Measurements from ENCODE around the gene DLST.
A peak's percentile ranks its signal among the peaks of the same experiment; 100 is the strongest.

DLST gene

DNA sequence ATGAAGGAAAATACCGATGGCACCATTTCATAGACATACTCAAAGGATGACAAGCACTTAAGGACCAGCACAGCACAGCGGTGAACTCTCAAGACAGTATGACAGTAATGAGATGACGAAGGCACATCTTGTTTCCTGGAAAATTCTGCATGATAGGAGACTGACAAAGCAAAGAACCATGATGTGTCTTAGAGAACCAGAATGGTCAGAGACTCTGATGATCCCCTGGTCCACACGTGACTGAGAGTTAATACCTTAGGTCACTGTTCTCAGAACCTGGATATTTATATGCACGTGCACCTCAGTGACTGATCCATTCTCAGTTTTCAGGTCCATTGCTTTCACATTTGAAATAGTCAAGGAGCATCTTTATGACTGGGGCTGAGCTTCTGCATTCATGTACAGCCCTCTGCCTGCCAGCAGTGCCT lies 41.1 kb upstream of the DLST start:
- no peak for DNase-seq (ENCODE audit: low read depth in 1 of 2, low spot score in 1 of 2)
- no peaks in the 10 kb centered on the region for H3K27me3 ChIP-seq (ENCODE audit: insufficient read depth, poor library complexity, severe bottlenecking)
- TF ChIP-seq CTCF (IDR thresholded peaks at IDR 0.05; ENCODE audit: insufficient read depth, low read length) (no peak), GABPA (IDR thresholded peaks at IDR 0.05; ENCODE audit: low read depth) (no peak), SPI1 (IDR thresholded peaks at IDR 0.05; ENCODE audit: borderline replicate concordance, low read depth) (no peak), POLR2AphosphoS5 (IDR thresholded peaks at IDR 0.05; ENCODE audit: low read depth) (no peak)
- TF ChIP-seq, protein P1, sequence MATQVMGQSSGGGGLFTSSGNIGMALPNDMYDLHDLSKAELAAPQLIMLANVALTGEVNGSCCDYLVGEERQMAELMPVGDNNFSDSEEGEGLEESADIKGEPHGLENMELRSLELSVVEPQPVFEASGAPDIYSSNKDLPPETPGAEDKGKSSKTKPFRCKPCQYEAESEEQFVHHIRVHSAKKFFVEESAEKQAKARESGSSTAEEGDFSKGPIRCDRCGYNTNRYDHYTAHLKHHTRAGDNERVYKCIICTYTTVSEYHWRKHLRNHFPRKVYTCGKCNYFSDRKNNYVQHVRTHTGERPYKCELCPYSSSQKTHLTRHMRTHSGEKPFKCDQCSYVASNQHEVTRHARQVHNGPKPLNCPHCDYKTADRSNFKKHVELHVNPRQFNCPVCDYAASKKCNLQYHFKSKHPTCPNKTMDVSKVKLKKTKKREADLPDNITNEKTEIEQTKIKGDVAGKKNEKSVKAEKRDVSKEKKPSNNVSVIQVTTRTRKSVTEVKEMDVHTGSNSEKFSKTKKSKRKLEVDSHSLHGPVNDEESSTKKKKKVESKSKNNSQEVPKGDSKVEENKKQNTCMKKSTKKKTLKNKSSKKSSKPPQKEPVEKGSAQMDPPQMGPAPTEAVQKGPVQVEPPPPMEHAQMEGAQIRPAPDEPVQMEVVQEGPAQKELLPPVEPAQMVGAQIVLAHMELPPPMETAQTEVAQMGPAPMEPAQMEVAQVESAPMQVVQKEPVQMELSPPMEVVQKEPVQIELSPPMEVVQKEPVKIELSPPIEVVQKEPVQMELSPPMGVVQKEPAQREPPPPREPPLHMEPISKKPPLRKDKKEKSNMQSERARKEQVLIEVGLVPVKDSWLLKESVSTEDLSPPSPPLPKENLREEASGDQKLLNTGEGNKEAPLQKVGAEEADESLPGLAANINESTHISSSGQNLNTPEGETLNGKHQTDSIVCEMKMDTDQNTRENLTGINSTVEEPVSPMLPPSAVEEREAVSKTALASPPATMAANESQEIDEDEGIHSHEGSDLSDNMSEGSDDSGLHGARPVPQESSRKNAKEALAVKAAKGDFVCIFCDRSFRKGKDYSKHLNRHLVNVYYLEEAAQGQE (IDR thresholded peaks at IDR 0.05; ENCODE audit: insufficient replicate concordance, low read depth) = no peak
- H3K27ac ChIP-seq (replicated peaks) = no peak overlapping the region
- H3K4me3 ChIP-seq (replicated peaks; ENCODE audit: insufficient read depth, low read length) = no peak overlapping the region

DNA sequence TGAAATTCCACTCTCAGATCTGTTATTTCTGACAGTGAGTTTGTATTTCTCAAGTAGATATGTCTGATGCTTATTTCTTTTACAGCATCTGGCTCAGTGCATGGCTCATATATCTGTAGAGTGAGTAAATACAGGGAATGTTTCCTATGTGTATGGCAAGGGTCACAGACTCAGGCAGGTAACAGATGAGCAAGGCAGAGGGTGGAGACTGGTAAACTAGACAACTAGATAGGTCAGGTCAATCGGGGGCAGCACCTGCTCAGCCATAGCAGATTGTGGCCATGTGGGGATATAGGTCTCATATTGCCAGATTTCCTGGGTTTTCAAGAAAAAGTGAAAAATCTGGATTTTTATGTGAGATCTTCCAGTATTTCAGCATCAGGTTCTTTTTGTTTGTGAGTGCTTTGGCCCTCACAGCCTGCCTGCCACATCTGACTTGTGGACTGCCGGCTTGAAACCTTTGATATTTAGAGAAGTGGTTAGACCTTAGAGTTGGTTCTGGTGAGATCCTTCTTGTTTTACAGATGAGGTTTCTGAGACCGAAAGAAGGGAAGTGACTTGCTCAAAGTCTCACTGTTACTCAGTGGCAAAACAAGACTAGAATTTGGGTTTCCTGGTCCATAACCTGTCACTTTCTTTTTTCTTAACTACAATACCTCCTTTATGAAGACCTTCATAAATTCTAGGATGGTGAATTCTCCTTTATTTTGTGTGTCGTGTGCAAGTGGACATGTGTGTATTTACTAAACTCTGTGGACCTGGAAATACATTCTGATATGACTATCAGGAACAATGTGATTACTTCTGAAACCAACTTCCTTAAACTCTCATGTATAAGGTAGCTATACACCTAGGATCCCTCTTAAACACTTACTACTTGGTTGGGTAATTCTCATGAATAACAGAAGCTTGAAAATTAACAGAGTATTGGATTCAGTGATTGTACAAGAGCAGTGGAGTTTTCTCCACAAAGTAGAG lies 40.2 kb upstream of the DLST start:
- DNase-seq (ENCODE audit: low read depth in 1 of 2, low spot score in 1 of 2) = peak in 1 of 2 experiments; percentile 54
- no peaks in the 10 kb centered on the region for H3K27me3 ChIP-seq (ENCODE audit: insufficient read depth, poor library complexity, severe bottlenecking)
- H3K4me3 ChIP-seq (replicated peaks; ENCODE audit: insufficient read depth, low read length) = no peak overlapping the region
- peak overlapping the region; percentile 39; the same call in 1 of the 2 replicates for H3K27ac ChIP-seq (replicated peaks)
- TF ChIP-seq POLR2AphosphoS5 (IDR thresholded peaks at IDR 0.05; ENCODE audit: low read depth) (no peak), SPI1 (IDR thresholded peaks at IDR 0.05; ENCODE audit: borderline replicate concordance, low read depth) (peak; percentile 85), GABPA (IDR thresholded peaks at IDR 0.05; ENCODE audit: low read depth) (no peak)

GRCh38 chr14:74843653-74844052 lies 38.1 kb upstream of the DLST start:
- Histone ChIP-seq H3K4me3 (replicated peaks; ENCODE audit: insufficient read depth, low read length) (no peak overlapping the region), H3K27me3 (ENCODE audit: insufficient read depth, poor library complexity, severe bottlenecking) (no peaks in the 10 kb centered on the region), H3K27ac (replicated peaks) (no peak overlapping the region)
- TF ChIP-seq POLR2AphosphoS5 (IDR thresholded peaks at IDR 0.05; ENCODE audit: low read depth) (no peak), SPI1 (IDR thresholded peaks at IDR 0.05; ENCODE audit: borderline replicate concordance, low read depth) (no peak), CTCF (IDR thresholded peaks at IDR 0.05; ENCODE audit: insufficient read depth, low read length) (no peak), GABPA (IDR thresholded peaks at IDR 0.05; ENCODE audit: low read depth) (no peak)
- TF ChIP-seq, protein P1 (IDR thresholded peaks at IDR 0.05; ENCODE audit: insufficient replicate concordance, low read depth) = no peak
- DNase-seq (ENCODE audit: low read depth in 1 of 2, low spot score in 1 of 2) = no peak

DNA sequence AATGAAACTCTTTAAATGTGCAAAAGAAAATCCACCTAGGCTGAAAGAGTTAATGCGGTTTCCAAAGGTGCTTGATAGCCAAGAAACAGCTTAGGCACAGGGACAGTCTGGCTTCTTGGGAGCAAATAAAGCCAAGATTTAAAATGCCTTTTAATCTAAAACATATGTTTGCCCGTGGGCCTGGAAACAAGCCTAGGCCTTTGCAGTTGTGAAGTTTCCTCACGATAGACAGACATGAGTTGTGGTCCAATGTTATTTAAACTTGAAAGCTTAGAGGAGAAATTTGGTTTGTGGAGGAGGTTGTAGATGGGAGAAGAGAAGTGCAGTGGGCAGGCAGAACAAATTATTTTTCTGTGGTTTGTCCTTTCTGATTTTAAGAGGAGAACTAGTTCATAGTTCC lies 35.5 kb upstream of the DLST start:
- H3K27me3 ChIP-seq (ENCODE audit: insufficient read depth, poor library complexity, severe bottlenecking) = no peaks in the 10 kb centered on the region
- no peak for DNase-seq (ENCODE audit: low read depth in 1 of 2, low spot score in 1 of 2)
- no peak for TF ChIP-seq CTCF (IDR thresholded peaks at IDR 0.05; ENCODE audit: insufficient read depth, low read length)
- no peak for TF ChIP-seq GABPA (IDR thresholded peaks at IDR 0.05; ENCODE audit: low read depth)
- TF ChIP-seq, protein P1 (IDR thresholded peaks at IDR 0.05; ENCODE audit: insufficient replicate concordance, low read depth) = no peak
- no peak for TF ChIP-seq SPI1 (IDR thresholded peaks at IDR 0.05; ENCODE audit: borderline replicate concordance, low read depth)
- no peak for TF ChIP-seq POLR2AphosphoS5 (IDR thresholded peaks at IDR 0.05; ENCODE audit: low read depth)
- no peak overlapping the region for H3K4me3 ChIP-seq (replicated peaks; ENCODE audit: insufficient read depth, low read length)
- no peak overlapping the region for H3K27ac ChIP-seq (replicated peaks)

Measured in HL-60 (cell line).